ENCODE measurements around the gene OR2T35.

GRCh38 chr1:248625971-248626370 lies 19.1 kb downstream of the OR2T35 start:
- TF ChIP-seq POLR2A (IDR thresholded peaks at IDR 0.05) (no peak), CTCF (IDR thresholded peaks at IDR 0.05) (no peak)

All from body of pancreas (tissue), 4 donors.